NCI-H1105 (cell line): ENCODE data around the gene RPL28.
A peak's percentile ranks its signal among the peaks of the same experiment; 100 is the strongest.
"Not testable (repeated sequence)": the region's sequence is repeated elsewhere in the genome, so short reads cannot be mapped to it uniquely, and the experiment has no call there.

Source experiments
- DNase-seq: peaks from one replicate; lab custom pipeline; 2025; lab: John Stamatoyannopoulos, UW

RPL28 gene

GRCh38 chr19:55426042-55426441 lies 40.3 kb downstream of the RPL28 start:
- no peak for DNase-seq

GRCh38 chr19:55431183-55431582 lies 45.5 kb downstream of the RPL28 start:
- DNase-seq: no peak

- DNase-seq: no peak
Observed at GRCh38 chr19:55432241-55432959, 46.7 kb downstream of the RPL28 start.

- no peak for DNase-seq
Observed at GRCh38 chr19:55433292-55433691, 47.6 kb downstream of the RPL28 start.

- no peak for DNase-seq
Observed at GRCh38 chr19:55434356-55434919, 48.7 kb downstream of the RPL28 start.

- DNase-seq: no peak
Observed at GRCh38 chr19:55435020-55435419, 49.3 kb downstream of the RPL28 start.

DNA sequence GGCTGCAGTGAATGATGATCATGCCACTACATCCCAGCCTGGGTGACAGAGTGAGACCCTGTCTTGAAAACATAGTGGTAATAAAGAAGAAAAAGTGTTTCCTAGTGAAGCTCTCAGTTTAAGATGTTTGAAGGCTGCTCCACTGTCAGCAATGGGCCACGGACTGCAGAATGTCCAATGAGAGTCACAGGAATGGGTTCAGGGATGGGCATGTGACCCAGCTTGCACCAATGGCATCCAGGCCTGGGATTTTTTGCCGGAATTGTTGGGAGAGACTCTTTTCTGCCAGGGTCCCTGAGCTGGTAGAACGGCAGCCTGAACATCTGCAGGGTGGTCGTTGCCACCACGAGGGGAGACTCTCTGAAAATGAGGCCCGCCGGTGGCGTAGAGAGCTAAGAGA lies 51.1 kb downstream of the RPL28 start:
- DNase-seq: no peak

DNA sequence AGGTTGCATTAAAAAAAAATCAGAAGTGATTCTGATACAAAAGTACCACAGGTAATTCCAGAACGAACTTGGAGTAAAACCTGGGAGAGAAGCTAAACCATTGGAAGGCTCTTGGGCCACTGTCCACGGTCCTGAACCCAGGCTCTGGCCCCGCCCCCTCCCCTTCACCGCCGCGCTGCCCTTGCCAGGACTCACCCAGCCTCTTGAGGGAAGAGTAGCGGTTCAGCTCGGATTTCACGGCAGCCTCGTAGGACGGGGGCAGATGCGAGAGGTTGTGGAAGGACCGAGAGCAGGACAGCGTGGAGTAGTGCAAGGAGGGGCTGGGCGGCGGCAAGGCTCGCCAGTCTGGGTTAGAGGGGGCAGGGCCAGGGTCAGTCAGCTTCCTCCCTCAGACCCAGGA lies 51.7 kb downstream of the RPL28 start:
- no peak for DNase-seq

DNA sequence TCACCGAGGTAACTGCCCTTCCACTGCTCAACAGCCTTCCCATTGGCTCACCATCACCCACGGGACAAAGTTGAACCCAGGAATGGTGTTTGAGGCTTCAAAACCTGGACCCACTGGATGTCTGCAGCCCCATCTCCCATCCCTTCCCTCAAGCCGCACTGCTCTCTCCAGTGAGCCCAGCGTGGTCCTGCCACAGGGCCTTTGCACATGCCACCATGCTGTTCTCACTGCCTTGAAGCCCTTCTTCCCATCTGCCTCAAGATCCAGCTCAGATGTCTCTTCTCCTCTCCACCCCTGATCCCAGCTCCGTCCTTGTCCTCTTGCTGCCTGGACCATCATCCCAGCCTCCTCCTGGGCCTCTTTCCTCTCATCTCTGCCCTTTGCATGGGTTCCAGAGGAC lies 53.3 kb downstream of the RPL28 start:
- no peak for DNase-seq

DNA sequence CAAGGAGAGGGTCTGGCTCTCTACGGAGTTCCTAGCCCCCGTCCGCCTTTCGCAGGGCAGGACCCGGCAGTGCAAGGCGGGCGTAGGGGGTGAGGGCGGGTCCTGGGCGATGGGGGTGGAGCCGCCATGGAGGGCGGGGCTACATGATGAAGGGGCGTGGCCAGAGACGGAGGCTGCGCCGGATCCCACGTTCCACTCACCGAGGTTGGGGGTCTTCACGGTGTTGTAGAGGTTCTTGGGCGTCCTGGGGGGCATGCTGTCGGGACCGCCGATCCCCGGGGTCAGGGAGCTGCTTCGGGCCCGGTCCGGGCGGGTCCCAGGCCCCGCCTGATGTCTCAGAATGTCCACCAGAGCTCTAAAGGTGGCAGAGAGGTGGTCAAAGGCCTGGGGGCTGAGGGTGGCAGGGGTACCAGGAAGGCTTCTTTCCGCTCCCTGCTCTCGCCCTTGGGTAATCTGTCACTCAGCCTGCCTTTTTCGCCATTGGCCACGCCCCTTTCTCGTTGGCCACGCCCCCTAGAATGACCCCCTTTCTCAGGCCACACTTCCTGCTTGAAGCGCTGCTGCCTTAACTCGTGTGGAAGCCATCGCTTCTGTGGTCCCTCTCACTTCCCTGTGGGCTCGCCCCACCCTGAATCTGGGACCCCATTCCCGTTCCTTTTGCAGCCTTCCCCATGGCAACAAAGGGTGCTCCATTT lies 54.8 kb downstream of the RPL28 start:
- DNase-seq: no peak

GRCh38 chr19:55441319-55441691 lies 55.6 kb downstream of the RPL28 start:
- no peak for DNase-seq

GRCh38 chr19:55441692-55442321 lies 56.1 kb downstream of the RPL28 start:
- peak; percentile 60 for DNase-seq

GRCh38 chr19:55442372-55442961 lies 56.7 kb downstream of the RPL28 start:
- peak; percentile 39 for DNase-seq

DNA sequence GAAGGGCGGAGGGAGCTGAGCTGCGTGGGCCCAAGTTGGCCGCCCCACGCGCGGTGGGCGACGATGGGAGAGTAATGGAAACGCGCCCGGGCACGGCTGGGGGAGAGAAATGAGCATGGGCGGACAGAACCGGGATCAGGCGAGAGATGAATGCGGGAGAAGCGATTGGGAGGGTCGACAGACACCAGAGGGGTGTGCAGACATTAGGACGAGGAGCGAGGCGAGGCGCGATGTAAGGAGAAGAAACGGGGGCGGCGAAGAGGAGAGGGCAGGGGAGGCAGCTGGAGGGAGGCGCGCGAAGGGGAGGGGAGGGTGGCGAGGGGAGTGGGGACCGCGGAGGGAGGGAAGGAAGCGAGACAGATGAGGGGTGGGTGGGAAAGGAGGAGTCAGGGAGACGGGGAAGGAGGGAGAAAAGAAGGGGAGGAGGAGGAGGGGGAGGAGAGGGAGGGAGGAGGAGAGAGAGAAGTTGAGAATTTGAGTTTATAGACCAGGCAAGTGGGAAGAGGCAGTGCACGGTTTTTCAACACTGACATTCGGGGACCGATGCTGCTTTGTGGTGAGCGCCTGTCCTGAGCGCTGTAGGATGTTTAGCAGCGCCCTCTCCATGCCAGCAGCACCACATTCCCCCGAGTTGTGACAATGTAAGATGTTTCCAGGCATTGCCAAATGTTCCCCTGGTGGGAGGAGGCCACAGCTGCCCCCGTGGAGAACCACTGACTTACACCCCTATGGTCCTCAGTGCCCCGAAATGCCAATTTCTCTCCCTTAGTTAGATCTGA lies 57.5 kb downstream of the RPL28 start, which contains the start of gene SHISA7:
Gene SHISA7 (minus strand): TSS at position 256 of the 779 bp plus-strand sequence. CDS start 437 bp downstream, outside the sequence.
- DNase-seq: peak; percentile 63

GRCh38 chr19:55443824-55444480 lies 58.2 kb downstream of the RPL28 start:
- no peak for DNase-seq

DNA sequence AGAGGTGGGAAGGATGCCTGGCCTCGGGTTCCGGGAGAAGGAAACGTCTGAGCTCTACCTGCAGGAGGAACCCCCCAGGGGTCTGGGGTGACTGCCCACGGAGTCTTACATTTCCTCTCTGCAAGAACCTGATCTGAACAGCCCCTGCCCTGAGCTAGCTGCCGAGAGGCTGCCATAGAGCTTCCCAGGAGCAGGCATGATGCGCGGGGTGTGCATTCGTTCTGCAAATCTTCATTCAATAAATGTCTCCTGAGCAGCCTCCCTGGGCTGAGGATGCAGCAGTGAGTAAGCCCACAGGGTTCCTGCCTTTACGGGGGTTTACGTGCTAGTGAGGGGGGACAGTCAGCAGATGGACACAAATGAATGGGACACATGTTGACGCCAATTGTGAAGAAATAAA lies 58.9 kb downstream of the RPL28 start:
- DNase-seq: no peak

- DNase-seq: no peak
Observed at GRCh38 chr19:55446060-55446459, 60.3 kb downstream of the RPL28 start.

- DNase-seq: peak; percentile 52
Observed at GRCh38 chr19:55447421-55448174, 61.9 kb downstream of the RPL28 start.

DNA sequence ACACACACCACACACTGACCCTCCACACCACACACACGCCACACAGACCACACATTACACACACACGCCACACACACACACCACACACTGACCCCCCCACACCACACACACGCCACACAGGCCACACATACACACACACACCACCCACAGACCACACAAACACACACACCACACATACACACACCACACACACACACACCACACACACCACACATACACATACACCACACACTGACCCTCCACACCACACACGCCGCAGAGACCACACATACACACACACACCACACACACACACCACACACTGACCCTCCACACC lies 62.4 kb downstream of the RPL28 start:
- not testable (repeated sequence) for DNase-seq

DNA sequence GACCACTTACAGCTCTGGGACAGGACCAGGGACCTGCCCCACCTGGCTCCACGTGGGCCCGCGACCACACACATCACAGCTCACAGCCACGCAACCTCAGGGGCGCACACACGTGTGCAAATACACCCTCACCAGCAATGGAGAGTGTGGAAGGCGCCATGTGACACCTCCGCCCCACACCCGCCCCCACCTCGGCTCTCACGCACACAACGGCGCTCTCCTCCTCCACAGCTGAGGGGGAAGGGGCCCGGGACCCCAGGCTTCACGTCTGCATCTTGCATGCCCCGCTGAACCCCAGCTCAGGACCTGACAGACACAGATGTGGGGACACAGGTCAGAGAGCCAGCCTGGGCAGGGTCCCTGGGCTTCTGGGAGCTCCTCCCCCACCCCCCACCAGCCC lies 63.7 kb downstream of the RPL28 start:
- no peak for DNase-seq
